ENCODE data around the gene GRB10.
"Not testable (repeated sequence)": the region's sequence is repeated elsewhere in the genome, so short reads cannot be mapped to it uniquely, and the experiment has no call there.

GRB10 gene

GRCh38 chr7:50596484-50596883 is 186.2 kb downstream of the GRB10 start:
- DNase-seq = no peak

GRCh38 chr7:50595491-50596102 is 187.1 kb downstream of the GRB10 start:
- no peak for DNase-seq

- DNase-seq = no peak
Measured at GRCh38 chr7:50594734-50595485, 187.8 kb downstream of the GRB10 start.

GRCh38 chr7:50594136-50594535 is 188.6 kb downstream of the GRB10 start:
- DNase-seq = no peak

GRCh38 chr7:50592940-50593339 is 189.8 kb downstream of the GRB10 start:
- DNase-seq = no peak

GRCh38 chr7:50591480-50592438 is 190.9 kb downstream of the GRB10 start:
- DNase-seq = peak; percentile 55

- no peak for DNase-seq
Measured at GRCh38 chr7:50591098-50591479, 191.6 kb downstream of the GRB10 start.

- no peak for DNase-seq
Measured at GRCh38 chr7:50590535-50590934, 192.2 kb downstream of the GRB10 start.

- DNase-seq = no peak
Measured at GRCh38 chr7:50589364-50589763, 193.3 kb downstream of the GRB10 start.

GRCh38 chr7:50588937-50589336 is 193.8 kb downstream of the GRB10 start:
- no peak for DNase-seq

- DNase-seq = no peak
Measured at GRCh38 chr7:50587737-50588136, 195.0 kb downstream of the GRB10 start.

- DNase-seq = no peak
Measured at GRCh38 chr7:50584793-50585408, 197.8 kb downstream of the GRB10 start.

GRCh38 chr7:50584386-50584785 is 198.3 kb downstream of the GRB10 start:
- no peak for DNase-seq

- not testable (repeated sequence) for DNase-seq
Measured at GRCh38 chr7:50583295-50583694, 199.4 kb downstream of the GRB10 start.

GRCh38 chr7:50582271-50582670 is 200.4 kb downstream of the GRB10 start:
- DNase-seq = not testable (repeated sequence)

GRCh38 chr7:50580666-50581065 is 202.0 kb downstream of the GRB10 start:
- DNase-seq = not testable (repeated sequence)

- no peak for DNase-seq
Measured at GRCh38 chr7:50580057-50580456, 202.6 kb downstream of the GRB10 start.

- DNase-seq = not testable (repeated sequence)
Measured at GRCh38 chr7:50578105-50578504, 204.6 kb downstream of the GRB10 start.

GRCh38 chr7:50577569-50577968 is 205.1 kb downstream of the GRB10 start:
- DNase-seq = no peak

- DNase-seq = not testable (repeated sequence)
Measured at GRCh38 chr7:50576388-50576787, 206.3 kb downstream of the GRB10 start.

- DNase-seq = no peak
Measured at GRCh38 chr7:50567715-50568261, 214.9 kb downstream of the GRB10 start.

- no peak for DNase-seq
Measured at GRCh38 chr7:50565977-50566376, 216.7 kb downstream of the GRB10 start.

- no peak for DNase-seq
Measured at GRCh38 chr7:50565559-50565916, 217.2 kb downstream of the GRB10 start.

Measured in NCI-H2107 (cell line).